GM23338 (cell line): ENCODE data around the gene SETBP1. TPM values are rescaled to one million over a fixed set of nuclear protein-coding genes. Genes with fewer than 3 reads are reported as not detected.

Experiments
- ATAC-seq: fragments of 200-7000 bp; cut with Tn5 transposase; 3 replicates; pipeline ENCODE4 v1.9.1; 2020
- DNase-seq: peaks from one replicate; pipeline ENCODE4 v3.0.0-alpha.2; 2015; ENCODE audit warnings: low spot score
- H2AFZ ChIP-seq: fragments of 200-600 bp; sonication (generic); 2 replicates; pipeline ENCODE4 v1.8.0; 2016; ENCODE audit warnings: antibody characterized with exemption, mild to moderate bottlenecking, moderate library complexity
- H3F3A ChIP-seq: fragments of 200-600 bp; sonication (generic); replicated peaks from 2 replicates; pipeline ENCODE4 v1.8.0; 2017; ENCODE audit warnings: antibody characterized with exemption, mixed run types, low read depth
- H3K27ac ChIP-seq: fragments of 200-600 bp; sonication (generic); 2 replicates; pipeline ENCODE4 v1.6.1; 2016; ENCODE audit warnings: low read depth
- H3K27me3 ChIP-seq: fragments of 200-600 bp; sonication (generic); 2 replicates; pipeline ENCODE4 v1.8.0; 2016; ENCODE audit warnings: mild to moderate bottlenecking, mixed run types, moderate library complexity; ENCODE audit not compliant: insufficient read depth
- H3K36me3 ChIP-seq: fragments of 200-600 bp; sonication (generic); 2 replicates; pipeline ENCODE4 v1.8.0; 2016; ENCODE audit warnings: mild to moderate bottlenecking; ENCODE audit not compliant: insufficient read depth
- H3K4me1 ChIP-seq: fragments of 200-600 bp; sonication (generic); 2 replicates; pipeline ENCODE4 v1.8.0; 2016; ENCODE audit warnings: mild to moderate bottlenecking, moderate library complexity; ENCODE audit not compliant: insufficient read depth
- H3K4me2 ChIP-seq: fragments of 200-600 bp; sonication (generic); 2 replicates; pipeline ENCODE4 v1.7.1; 2017; ENCODE audit warnings: mixed run types
- H3K4me3 ChIP-seq: fragments of 200-600 bp; sonication (generic); 2 replicates; pipeline ENCODE4 v1.6.1; 2016; ENCODE audit warnings: mixed run types
- H3K79me2 ChIP-seq: fragments of 200-600 bp; sonication (generic); replicated peaks from 2 replicates; pipeline ENCODE4 v1.8.0; 2017; ENCODE audit warnings: mild to moderate bottlenecking; ENCODE audit not compliant: insufficient read depth
- H3K9me2 ChIP-seq: fragments of 200-600 bp; sonication (generic); 2 replicates; pipeline ENCODE4 v1.8.0; 2017; ENCODE audit not compliant: insufficient read depth
- H4K20me1 ChIP-seq: fragments of 200-600 bp; sonication (generic); replicated peaks from 2 replicates; pipeline ENCODE4 v1.8.0; 2017; ENCODE audit warnings: mild to moderate bottlenecking; ENCODE audit not compliant: insufficient read depth
- H3K27ac Mint-ChIP-seq: 2 replicates; pipeline ENCODE4 v1.8.0; 2020; ENCODE audit warnings: inconsistent platforms, mild to moderate bottlenecking, moderate library complexity, mixed read lengths
- H3K27me3 Mint-ChIP-seq: 3 replicates; pipeline ENCODE4 v1.8.0; 2022; ENCODE audit warnings: low read depth, mild to moderate bottlenecking, moderate library complexity, mixed read lengths, inconsistent platforms; ENCODE audit not compliant: insufficient read depth, poor library complexity
- H3K36me3 Mint-ChIP-seq: 3 replicates; pipeline ENCODE4 v1.8.0; 2021; ENCODE audit warnings: low read depth, mild to moderate bottlenecking, inconsistent platforms, moderate library complexity, mixed read lengths
- H3K4me1 Mint-ChIP-seq: 3 replicates; pipeline ENCODE4 v1.8.0; 2020; ENCODE audit warnings: mild to moderate bottlenecking, inconsistent platforms, mixed read lengths
- H3K4me3 Mint-ChIP-seq: 3 replicates; pipeline ENCODE4 v1.8.0; 2021; ENCODE audit warnings: moderate library complexity, mild to moderate bottlenecking, inconsistent platforms, mixed read lengths
- H3K9me3 Mint-ChIP-seq: 3 replicates; pipeline ENCODE4 v1.8.0; 2020; ENCODE audit warnings: moderate library complexity, mild to moderate bottlenecking, inconsistent platforms, mixed read lengths
- CREB1 ChIP-seq: fragments of 250-450 bp; sonication (Bioruptor Pico); IDR thresholded peaks from 2 replicates; pipeline ENCODE4 v1.5.0; 2020; ENCODE audit warnings: low read depth, mild to moderate bottlenecking, moderate library complexity
- CTCF ChIP-seq, 2 experiments: fragments of 200-600 bp in 1 of 2; sonication (generic) in 1 of 2; conservative IDR thresholded peaks; 2 replicates each; pipeline versions ENCODE4 v1.5.1 to v1.6.1; 2016 to 2017; ENCODE audit warnings: antibody characterized with exemption in 2 of 2, low read depth in 2 of 2, mild to moderate bottlenecking in 2 of 2, moderate library complexity in 1 of 2
- EZH2 ChIP-seq: fragments of 200-600 bp; sonication (generic); IDR thresholded peaks from one replicate; pipeline ENCODE4 v1.8.0; 2017; ENCODE audit warnings: antibody characterized with exemption, mild to moderate bottlenecking, low read depth; ENCODE audit not compliant: unreplicated experiment
- JUNB ChIP-seq: IDR thresholded peaks from one replicate; pipeline ENCODE4 v1.6.1; 2016; ENCODE audit warnings: antibody characterized with exemption; ENCODE audit not compliant: unreplicated experiment
- POLR2AphosphoS5 ChIP-seq: IDR thresholded peaks from 2 replicates; pipeline ENCODE4 v1.6.1; 2016; ENCODE audit warnings: antibody characterized with exemption, low read depth
- STAT1 ChIP-seq: IDR thresholded peaks from one replicate; pipeline ENCODE4 v1.6.1; 2016; ENCODE audit warnings: antibody characterized with exemption; ENCODE audit not compliant: unreplicated experiment
- ZNF331 ChIP-seq: fragments of 250-450 bp; sonication (Bioruptor Pico); IDR thresholded peaks from 2 replicates; pipeline ENCODE4 v1.5.0; 2020; ENCODE audit warnings: low read depth, mild to moderate bottlenecking, moderate library complexity
- ZNF462 ChIP-seq: fragments of 250-450 bp; sonication (Bioruptor Pico); IDR thresholded peaks from 2 replicates; pipeline ENCODE4 v1.5.0; 2020; ENCODE audit warnings: mild to moderate bottlenecking, moderate library complexity
- polyA plus RNA-seq: library from polyadenylated mRNA; unstranded; fragments of >200 nt; fragmentation: Nextera tagmentation; extraction: Ambion mirVana; gene quantifications from 2 replicates; pipeline ENCODE4 v1.2.1, GENCODE V29; 2016
- total RNA-seq: library from RNA; depleted of rRNA; stranded (reverse); fragments of >200 nt; shearing (Covaris generic); gene quantifications from 2 replicates; pipeline ENCODE4 v1.2.3, GENCODE V29; 2014

SETBP1 gene
- total and polyA plus RNA-seq, 2 experiments from 2014 or later = 1.6 to 5.5 TPM

GRCh38 chr18:44726059-44726421 is 45.4 kb downstream of the SETBP1 start (continued):
- TF ChIP-seq ZNF462 (CRISPR knock-in tag) (no peak), CTCF (conservative IDR thresholded peaks at IDR 0.05; ENCODE audit: low read depth in 2 of 2) (no peak), CREB1 (no peak), POLR2AphosphoS5 (no peak), JUNB (no peak), ZNF331 (CRISPR knock-in tag) (no peak)

GRCh38 chr18:44727291-44727690 is 46.6 kb downstream of the SETBP1 start:
- TF ChIP-seq CTCF (conservative IDR thresholded peaks at IDR 0.05; ENCODE audit: low read depth in 2 of 2) (no peak), CREB1 (no peak), STAT1 (no peak), JUNB (no peak), EZH2 (no peak)
- Histone ChIP-seq H3K36me3 (no peaks in the 10 kb centered on the region), H3K4me1 (peaks cover 25% of the 10 kb centered on the region), H3K79me2 (peaks cover 4% of the 10 kb centered on the region; the same call in 1 of the 2 replicates), H3K4me3 (no peak overlapping the region), H4K20me1 (no peaks in the 10 kb centered on the region; the same call in 1 of the 2 replicates), H3K27me3 (no peaks in the 10 kb centered on the region), H3K27ac (no peak overlapping the region), H3F3A (no peaks in the 10 kb centered on the region), H2AFZ (no peak overlapping the region), H3K9me2 (peaks cover 17% of the 10 kb centered on the region; the same call in 1 of the 2 replicates), H3K4me2 (no peak overlapping the region)
- Mint-ChIP-seq H3K4me1 (peaks cover 42% of the 10 kb centered on the region), H3K4me3 (no peak overlapping the region), H3K27ac (no peak overlapping the region), H3K27me3 (peaks cover 10% of the 10 kb centered on the region), H3K9me3 (no peaks in the 10 kb centered on the region), H3K36me3 (no peaks in the 10 kb centered on the region)
- no peak for DNase-seq
- no peak for ATAC-seq
